HepG2 (cell line): ENCODE measurements around the gene SNRNP25. TPM values are rescaled to one million over a fixed set of nuclear protein-coding genes. Genes with fewer than 3 reads are reported as not detected.

Experiments used
- ATF1 ChIP-seq: IDR thresholded peaks from 2 replicates; pipeline ENCODE4 v1.6.1; 2016; ENCODE audit warnings: mild to moderate bottlenecking, control low read depth
- BCL6 ChIP-seq: IDR thresholded peaks from 2 replicates; pipeline ENCODE4 v1.6.1; 2016; ENCODE audit warnings: missing genetic modification reagents, missing compliant biosample characterization
- HDAC2 ChIP-seq: sonication (generic); formaldehyde crosslinking; IDR thresholded peaks from 2 replicates; pipeline ENCODE4 v1.4.0; 2020; ENCODE audit warnings: missing genetic modification reagents
- KMT2A ChIP-seq: sonication (generic); formaldehyde crosslinking; IDR thresholded peaks from 2 replicates; pipeline ENCODE4 v1.4.0; 2020; ENCODE audit warnings: missing genetic modification reagents
- LCORL ChIP-seq, 2 experiments: fragments of 450-650 bp in 1 of 2; sonication (generic) in 1 of 2; formaldehyde crosslinking in 1 of 2; IDR thresholded peaks; 2 replicates each; pipeline versions ENCODE4 v1.5.0 to v1.6.1; 2017 to 2020; ENCODE audit warnings: antibody characterized with exemption in 1 of 2, missing genetic modification reagents in 1 of 2
- NFKB2 ChIP-seq: sonication (generic); formaldehyde crosslinking; IDR thresholded peaks from 2 replicates; pipeline ENCODE4 v1.4.0; 2020; ENCODE audit warnings: missing genetic modification reagents, borderline replicate concordance
- NR2F2 ChIP-seq: IDR thresholded peaks from 2 replicates; pipeline ENCODE4 v1.6.1; 2012; ENCODE audit warnings: low read depth, inconsistent platforms, borderline replicate concordance
- NR3C1 ChIP-seq: sonication (generic); formaldehyde crosslinking; IDR thresholded peaks from 2 replicates; pipeline ENCODE4 v1.4.0; 2020; ENCODE audit warnings: missing genetic modification reagents
- WIZ ChIP-seq: sonication (generic); formaldehyde crosslinking; IDR thresholded peaks from 2 replicates; pipeline ENCODE4 v1.5.1; 2020; ENCODE audit warnings: mild to moderate bottlenecking, missing genetic modification reagents
- ZNF260 ChIP-seq: sonication (generic); formaldehyde crosslinking; IDR thresholded peaks from 2 replicates; pipeline ENCODE4 v1.4.0; 2020; ENCODE audit warnings: missing genetic modification reagents, low read depth, mild to moderate bottlenecking, borderline replicate concordance
- ZNF354B ChIP-seq: sonication (generic); formaldehyde crosslinking; IDR thresholded peaks from 2 replicates; pipeline ENCODE4 v1.8.0; 2022; ENCODE audit warnings: mild to moderate bottlenecking, missing genetic modification reagents
- ZNF383 ChIP-seq: sonication (generic); formaldehyde crosslinking; IDR thresholded peaks from 2 replicates; pipeline ENCODE4 v1.4.0; 2020; ENCODE audit warnings: missing genetic modification reagents, mild to moderate bottlenecking, borderline replicate concordance
- ZNF510 ChIP-seq: sonication (generic); formaldehyde crosslinking; IDR thresholded peaks from 2 replicates; pipeline ENCODE4 v1.4.0; 2020; ENCODE audit warnings: low read depth, mild to moderate bottlenecking, missing genetic modification reagents
- ZNF878 ChIP-seq: sonication (generic); formaldehyde crosslinking; IDR thresholded peaks from 2 replicates; pipeline ENCODE4 v1.8.1; 2023; ENCODE audit warnings: mild to moderate bottlenecking, missing genetic modification reagents, moderate library complexity
- polyA plus RNA-seq, 8 experiments: library from polyadenylated mRNA; depleted of rRNA in 3 of 8; stranded (reverse) in 7 of 8; unstranded in 1 of 8; fragments of >200 nt; fragmentation: Illumina TruSeq in 4 of 8; extraction: Trizol in 4 of 8; gene quantifications; 2 replicates each; pipeline versions ENCODE4 v1.2.1 to v1.2.3, GENCODE V29; 2011 to 2016; ENCODE audit warnings: low read depth in 4 of 8, missing spikeins in 1 of 8, mixed read lengths in 1 of 8; ENCODE audit not compliant: insufficient read depth in 1 of 8
- total RNA-seq, 5 experiments: library from RNA; depleted of rRNA; stranded (reverse); fragments of >200 nt; fragmentation: Illumina TruSeq; extraction: Trizol; gene quantifications; 2 replicates each; pipeline ENCODE4 v1.2.3, GENCODE V29; 2016; ENCODE audit warnings: low read depth in 1 of 5
- TF ChIP-seq, protein P1 (sequence below): sonication (generic); formaldehyde crosslinking; IDR thresholded peaks from 2 replicates; pipeline ENCODE4 v1.5.1; 2020; ENCODE audit warnings: mild to moderate bottlenecking, missing genetic modification reagents
- TF ChIP-seq, protein P2 (sequence below): IDR thresholded peaks from 2 replicates; pipeline ENCODE4 v1.6.1; 2016; ENCODE audit warnings: low read depth, missing genetic modification reagents, missing compliant biosample characterization
- TF ChIP-seq, protein P3 (sequence below): sonication (generic); formaldehyde crosslinking; IDR thresholded peaks from 2 replicates; pipeline ENCODE4 v1.4.0; 2020; ENCODE audit warnings: missing genetic modification reagents, borderline replicate concordance

The SNRNP25 gene
- total and polyA plus RNA-seq, 2 of the 13 experiments (the other 11 are each of a cell fraction or from before 2014, with no cell fraction given), result 34.1 to 97.4 TPM

DNA sequence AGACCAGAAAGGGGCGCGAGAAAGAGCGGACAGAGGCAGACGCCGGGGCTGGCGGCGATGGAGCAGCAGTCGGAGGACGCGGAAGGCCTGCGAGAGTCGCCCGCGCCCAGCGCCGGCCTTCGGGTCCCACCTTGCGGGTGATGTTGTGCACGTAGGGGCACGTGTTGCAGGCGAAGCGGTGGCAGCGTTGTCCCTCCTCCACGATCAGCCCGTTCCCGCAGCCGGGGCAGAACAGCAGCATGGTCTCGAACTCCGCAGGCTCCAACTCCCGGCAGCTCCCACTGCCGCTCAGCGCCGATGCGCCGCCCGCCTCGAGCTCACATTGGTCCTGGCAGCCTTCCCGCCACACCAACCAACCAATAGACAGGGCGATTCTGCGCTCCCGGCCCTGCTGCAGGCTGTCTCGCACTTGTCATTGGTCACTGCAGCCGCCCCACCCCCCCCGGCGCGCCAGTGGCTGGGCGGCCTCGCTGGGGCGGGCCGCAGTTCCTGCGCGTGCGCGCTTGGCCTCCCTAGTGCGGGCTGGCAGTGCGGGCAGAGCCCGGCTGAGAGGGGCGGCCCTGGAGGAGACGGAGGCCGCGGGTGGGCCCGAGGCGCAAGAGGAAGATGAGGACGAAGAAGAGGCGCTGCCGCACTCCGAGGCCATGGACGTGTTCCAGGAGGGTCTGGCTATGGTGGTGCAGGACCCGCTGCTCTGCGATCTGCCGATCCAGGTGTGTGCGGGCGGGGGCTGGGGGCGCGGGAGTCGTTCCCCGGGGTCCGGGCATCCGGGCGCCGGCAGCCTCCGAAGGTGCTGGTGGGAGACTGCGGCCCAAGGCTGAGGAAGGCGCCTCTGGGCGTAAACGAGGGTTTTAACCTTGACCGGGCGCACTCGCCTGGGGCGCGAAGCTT is at the start of gene SNRNP25, which contains the start of gene POLR3K (continued):
- TF ChIP-seq, protein P1, sequence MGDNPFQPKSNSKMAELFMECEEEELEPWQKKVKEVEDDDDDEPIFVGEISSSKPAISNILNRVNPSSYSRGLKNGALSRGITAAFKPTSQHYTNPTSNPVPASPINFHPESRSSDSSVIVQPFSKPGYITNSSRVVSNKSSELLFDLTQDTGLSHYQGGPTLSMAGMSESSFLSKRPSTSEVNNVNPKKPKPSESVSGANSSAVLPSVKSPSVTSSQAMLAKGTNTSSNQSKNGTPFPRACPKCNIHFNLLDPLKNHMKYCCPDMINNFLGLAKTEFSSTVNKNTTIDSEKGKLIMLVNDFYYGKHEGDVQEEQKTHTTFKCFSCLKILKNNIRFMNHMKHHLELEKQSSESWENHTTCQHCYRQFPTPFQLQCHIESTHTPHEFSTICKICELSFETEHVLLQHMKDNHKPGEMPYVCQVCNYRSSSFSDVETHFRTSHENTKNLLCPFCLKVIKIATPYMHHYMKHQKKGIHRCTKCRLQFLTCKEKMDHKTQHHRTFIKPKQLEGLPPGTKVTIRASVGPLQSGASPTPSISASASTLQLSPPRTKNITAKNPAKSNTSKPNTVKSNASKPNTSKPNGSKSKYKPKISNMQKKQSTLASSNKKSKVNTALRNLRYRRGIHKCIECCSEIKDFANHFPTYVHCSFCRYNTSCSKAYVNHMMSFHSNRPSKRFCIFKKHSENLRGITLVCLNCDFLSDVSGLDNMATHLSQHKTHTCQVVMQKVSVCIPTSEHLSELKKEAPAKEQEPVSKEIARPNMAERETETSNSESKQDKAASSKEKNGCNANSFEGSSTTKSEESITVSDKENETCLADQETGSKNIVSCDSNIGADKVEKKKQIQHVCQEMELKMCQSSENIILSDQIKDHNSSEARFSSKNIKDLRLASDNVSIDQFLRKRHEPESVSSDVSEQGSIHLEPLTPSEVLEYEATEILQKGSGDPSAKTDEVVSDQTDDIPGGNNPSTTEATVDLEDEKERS (CRISPR knock-in tag), result no peak; the same call in 1 of the 2 replicates
- peak; percentile 63; the same call in 1 of the 2 replicates for TF ChIP-seq WIZ (CRISPR knock-in tag)
- peak; percentile 91; the same call in 1 of the 2 replicates for TF ChIP-seq NFKB2 (CRISPR knock-in tag)
- peak; percentile 80 for TF ChIP-seq ZNF510 (CRISPR knock-in tag)
- 0 out of 2 replicates have a peak, but pooled peaks have one; percentile 73 for TF ChIP-seq ZNF354B (CRISPR knock-in tag)
- TF ChIP-seq, protein P2, sequence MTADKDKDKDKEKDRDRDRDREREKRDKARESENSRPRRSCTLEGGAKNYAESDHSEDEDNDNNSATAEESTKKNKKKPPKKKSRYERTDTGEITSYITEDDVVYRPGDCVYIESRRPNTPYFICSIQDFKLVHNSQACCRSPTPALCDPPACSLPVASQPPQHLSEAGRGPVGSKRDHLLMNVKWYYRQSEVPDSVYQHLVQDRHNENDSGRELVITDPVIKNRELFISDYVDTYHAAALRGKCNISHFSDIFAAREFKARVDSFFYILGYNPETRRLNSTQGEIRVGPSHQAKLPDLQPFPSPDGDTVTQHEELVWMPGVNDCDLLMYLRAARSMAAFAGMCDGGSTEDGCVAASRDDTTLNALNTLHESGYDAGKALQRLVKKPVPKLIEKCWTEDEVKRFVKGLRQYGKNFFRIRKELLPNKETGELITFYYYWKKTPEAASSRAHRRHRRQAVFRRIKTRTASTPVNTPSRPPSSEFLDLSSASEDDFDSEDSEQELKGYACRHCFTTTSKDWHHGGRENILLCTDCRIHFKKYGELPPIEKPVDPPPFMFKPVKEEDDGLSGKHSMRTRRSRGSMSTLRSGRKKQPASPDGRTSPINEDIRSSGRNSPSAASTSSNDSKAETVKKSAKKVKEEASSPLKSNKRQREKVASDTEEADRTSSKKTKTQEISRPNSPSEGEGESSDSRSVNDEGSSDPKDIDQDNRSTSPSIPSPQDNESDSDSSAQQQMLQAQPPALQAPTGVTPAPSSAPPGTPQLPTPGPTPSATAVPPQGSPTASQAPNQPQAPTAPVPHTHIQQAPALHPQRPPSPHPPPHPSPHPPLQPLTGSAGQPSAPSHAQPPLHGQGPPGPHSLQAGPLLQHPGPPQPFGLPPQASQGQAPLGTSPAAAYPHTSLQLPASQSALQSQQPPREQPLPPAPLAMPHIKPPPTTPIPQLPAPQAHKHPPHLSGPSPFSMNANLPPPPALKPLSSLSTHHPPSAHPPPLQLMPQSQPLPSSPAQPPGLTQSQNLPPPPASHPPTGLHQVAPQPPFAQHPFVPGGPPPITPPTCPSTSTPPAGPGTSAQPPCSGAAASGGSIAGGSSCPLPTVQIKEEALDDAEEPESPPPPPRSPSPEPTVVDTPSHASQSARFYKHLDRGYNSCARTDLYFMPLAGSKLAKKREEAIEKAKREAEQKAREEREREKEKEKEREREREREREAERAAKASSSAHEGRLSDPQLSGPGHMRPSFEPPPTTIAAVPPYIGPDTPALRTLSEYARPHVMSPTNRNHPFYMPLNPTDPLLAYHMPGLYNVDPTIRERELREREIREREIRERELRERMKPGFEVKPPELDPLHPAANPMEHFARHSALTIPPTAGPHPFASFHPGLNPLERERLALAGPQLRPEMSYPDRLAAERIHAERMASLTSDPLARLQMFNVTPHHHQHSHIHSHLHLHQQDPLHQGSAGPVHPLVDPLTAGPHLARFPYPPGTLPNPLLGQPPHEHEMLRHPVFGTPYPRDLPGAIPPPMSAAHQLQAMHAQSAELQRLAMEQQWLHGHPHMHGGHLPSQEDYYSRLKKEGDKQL (CRISPR knock-in tag), result no peak
- TF ChIP-seq, protein P3, sequence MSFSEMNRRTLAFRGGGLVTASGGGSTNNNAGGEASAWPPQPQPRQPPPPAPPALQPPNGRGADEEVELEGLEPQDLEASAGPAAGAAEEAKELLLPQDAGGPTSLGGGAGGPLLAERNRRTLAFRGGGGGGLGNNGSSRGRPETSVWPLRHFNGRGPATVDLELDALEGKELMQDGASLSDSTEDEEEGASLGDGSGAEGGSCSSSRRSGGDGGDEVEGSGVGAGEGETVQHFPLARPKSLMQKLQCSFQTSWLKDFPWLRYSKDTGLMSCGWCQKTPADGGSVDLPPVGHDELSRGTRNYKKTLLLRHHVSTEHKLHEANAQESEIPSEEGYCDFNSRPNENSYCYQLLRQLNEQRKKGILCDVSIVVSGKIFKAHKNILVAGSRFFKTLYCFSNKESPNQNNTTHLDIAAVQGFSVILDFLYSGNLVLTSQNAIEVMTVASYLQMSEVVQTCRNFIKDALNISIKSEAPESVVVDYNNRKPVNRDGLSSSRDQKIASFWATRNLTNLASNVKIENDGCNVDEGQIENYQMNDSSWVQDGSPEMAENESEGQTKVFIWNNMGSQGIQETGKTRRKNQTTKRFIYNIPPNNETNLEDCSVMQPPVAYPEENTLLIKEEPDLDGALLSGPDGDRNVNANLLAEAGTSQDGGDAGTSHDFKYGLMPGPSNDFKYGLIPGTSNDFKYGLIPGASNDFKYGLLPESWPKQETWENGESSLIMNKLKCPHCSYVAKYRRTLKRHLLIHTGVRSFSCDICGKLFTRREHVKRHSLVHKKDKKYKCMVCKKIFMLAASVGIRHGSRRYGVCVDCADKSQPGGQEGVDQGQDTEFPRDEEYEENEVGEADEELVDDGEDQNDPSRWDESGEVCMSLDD (CRISPR knock-in tag), result no peak
- no peak for TF ChIP-seq ZNF878 (CRISPR knock-in tag)
- no peak for TF ChIP-seq ZNF260 (CRISPR knock-in tag)
- TF ChIP-seq HDAC2, result no peak
- no peak for TF ChIP-seq BCL6 (CRISPR knock-in tag)
- no peak for TF ChIP-seq ZNF383 (CRISPR knock-in tag)
- no peak for TF ChIP-seq NR3C1 (CRISPR knock-in tag)
- TF ChIP-seq KMT2A (CRISPR knock-in tag), result no peak
- TF ChIP-seq LCORL (IDR thresholded peaks at IDR 0.05), result no peak
- peak; percentile 68 for TF ChIP-seq LCORL (CRISPR knock-in tag; IDR thresholded peaks at IDR 0.05)
- no peak for TF ChIP-seq NR2F2
- TF ChIP-seq ATF1, result no peak
